H1 (cell line): ENCODE measurements around the gene RAB9B. TPM values are rescaled to one million over a fixed set of nuclear protein-coding genes. Genes with fewer than 3 reads are reported as not detected.

Source experiments
- CTCF ChIA-PET: fragments of 300-600 bp; sonication (Branson Sonifier 250); formaldehyde crosslinking; loops from one replicate; lab custom pipeline; 2021; ENCODE audit not compliant: partially characterized antibody; lab: Charles Lee
- POLR2A ChIA-PET: fragments of 300-600 bp; sonication (Branson Sonifier 250); formaldehyde crosslinking; loops from one replicate; lab custom pipeline; 2021; ENCODE audit warnings: inconsistent platforms; ENCODE audit not compliant: partially characterized antibody; lab: Charles Lee
- DNase-seq, 2 experiments: peaks; one replicate each; pipeline versions ENCODE4 v3.0.0 to v3.0.0-alpha.2; 2010 to 2022; ENCODE audit warnings: low spot score in 2 of 2, low read depth in 1 of 2, mixed read lengths in 1 of 2
- FAIRE-seq: peaks from 2 replicates; lab custom pipeline; 2011; peaks lifted over from hg19 to GRCh38; lab: Jason Lieb, UNC
- H2AFZ ChIP-seq: 2 replicates; pipeline ENCODE4 v1.8.1; 2012; ENCODE audit warnings: low read length, inconsistent platforms
- H2AK5ac ChIP-seq: 2 replicates; pipeline ENCODE4 v1.6.1; 2013; ENCODE audit warnings: low read depth, low read length
- H2BK120ac ChIP-seq: replicated peaks from 2 replicates; pipeline ENCODE3; 2013; ENCODE audit warnings: low read depth, low read length, inconsistent platforms
- H2BK12ac ChIP-seq: 2 replicates; pipeline ENCODE4 v1.6.1; 2013; ENCODE audit warnings: low read depth, low read length
- H2BK15ac ChIP-seq: 2 replicates; pipeline ENCODE4 v1.6.1; 2013; ENCODE audit warnings: low read length
- H2BK20ac ChIP-seq: 2 replicates; pipeline ENCODE4 v1.6.1; 2013; ENCODE audit warnings: low read length
- H2BK5ac ChIP-seq: 2 replicates; pipeline ENCODE4 v1.6.1; 2013; ENCODE audit warnings: low read depth, low read length
- H3K14ac ChIP-seq: 2 replicates; pipeline ENCODE4 v1.6.1; 2013; ENCODE audit warnings: inconsistent platforms; ENCODE audit not compliant: insufficient read length
- H3K18ac ChIP-seq: 2 replicates; pipeline ENCODE4 v1.6.1; 2013; ENCODE audit warnings: low read length; ENCODE audit errors: extremely low read depth
- H3K23ac ChIP-seq: 2 replicates; pipeline ENCODE4 v1.6.1; 2013; ENCODE audit warnings: inconsistent platforms; ENCODE audit not compliant: insufficient read length
- H3K23me2 ChIP-seq: 2 replicates; pipeline ENCODE4 v1.6.1; 2013; ENCODE audit warnings: low read depth, low read length
- H3K27ac ChIP-seq: 2 replicates; pipeline ENCODE4 v1.6.1; 2011; ENCODE audit warnings: low read depth, low read length, inconsistent platforms
- H3K27me3 ChIP-seq, 4 experiments: replicated peaks in 1 of 4; 1 replicate in 1 of 4; 2 replicates in 3 of 4; pipeline versions ENCODE4 v1.6.1 to v1.8.1; 2011 to 2013; ENCODE audit warnings: low read length in 3 of 4, mild to moderate bottlenecking in 3 of 4, inconsistent platforms in 2 of 4, mixed read lengths in 2 of 4, moderate library complexity in 1 of 4; ENCODE audit not compliant: control insufficient read depth in 3 of 4, insufficient read depth in 3 of 4; ENCODE audit errors: extremely low read depth in 1 of 4
- H3K36me3 ChIP-seq, 4 experiments: 2 replicates each; pipeline versions ENCODE4 v1.6.1 to v1.8.1; 2011 to 2013; ENCODE audit warnings: mild to moderate bottlenecking in 4 of 4, low read length in 3 of 4, moderate library complexity in 2 of 4, control low read depth in 1 of 4, inconsistent platforms in 1 of 4; ENCODE audit not compliant: insufficient read depth in 4 of 4, control insufficient read depth in 2 of 4
- H3K4ac ChIP-seq: replicated peaks from 2 replicates; pipeline ENCODE3; 2013; ENCODE audit warnings: low read length, low read depth, mixed read lengths, inconsistent platforms; ENCODE audit not compliant: insufficient read length
- H3K4me1 ChIP-seq, 4 experiments: replicated peaks in 1 of 4; 1 replicate in 1 of 4; 2 replicates in 3 of 4; pipeline versions ENCODE4 v1.6.1 to v1.8.1; 2011 to 2013; ENCODE audit warnings: low read length in 3 of 4, inconsistent platforms in 2 of 4, mixed read lengths in 1 of 4; ENCODE audit not compliant: insufficient read depth in 4 of 4, control insufficient read depth in 3 of 4
- H3K4me2 ChIP-seq, 2 experiments: 2 replicates each; pipeline versions ENCODE4 v1.6.1 to v1.8.1; 2011 to 2013; ENCODE audit warnings: low read depth in 2 of 2, low read length in 2 of 2, control low read depth in 1 of 2, inconsistent platforms in 1 of 2, mild to moderate bottlenecking in 1 of 2; ENCODE audit not compliant: insufficient read depth in 1 of 2
- H3K4me3 ChIP-seq, 4 experiments: fragments of 200-600, 300-600 bp in 1 of 4; sonication (generic), shearing (Covaris generic), sonication (Bioruptor Twin) in 1 of 4; 2 replicates each; pipeline versions ENCODE4 v1.5.1 to v1.8.1; 2011 to 2016; ENCODE audit warnings: low read length in 4 of 4, low read depth in 3 of 4, control low read depth in 2 of 4, inconsistent platforms in 2 of 4, mild to moderate bottlenecking in 2 of 4, mixed read lengths in 1 of 4, moderate library complexity in 1 of 4; ENCODE audit not compliant: insufficient read depth in 2 of 4; ENCODE audit errors: extremely low read depth in 1 of 4
- H3K56ac ChIP-seq: replicated peaks from 2 replicates; pipeline ENCODE3; 2013; ENCODE audit warnings: low read depth, mild to moderate bottlenecking, mixed read lengths, low read length, inconsistent platforms; ENCODE audit not compliant: insufficient read length
- H3K79me1 ChIP-seq: 2 replicates; pipeline ENCODE4 v1.6.1; 2013; ENCODE audit warnings: low read depth, low read length, control low read depth
- H3K79me2 ChIP-seq, 2 experiments: 2 replicates each; pipeline versions ENCODE4 v1.6.1 to v1.8.1; 2012 to 2013; ENCODE audit warnings: low read length in 2 of 2, mild to moderate bottlenecking in 2 of 2, inconsistent platforms in 1 of 2; ENCODE audit not compliant: insufficient read depth in 2 of 2, control insufficient read depth in 1 of 2
- H3K9ac ChIP-seq, 4 experiments: replicated peaks in 1 of 4; 1 replicate in 1 of 4; 2 replicates in 3 of 4; pipeline versions ENCODE4 v1.6.1 to v1.8.1; 2011 to 2013; ENCODE audit warnings: low read depth in 3 of 4, low read length in 3 of 4, control low read depth in 2 of 4, mild to moderate bottlenecking in 2 of 4, moderate library complexity in 2 of 4, inconsistent platforms in 1 of 4; ENCODE audit errors: extremely low read depth in 1 of 4
- H3K9me3 ChIP-seq, 2 experiments: 2 replicates each; pipeline versions ENCODE4 v1.6.1 to v1.8.1; 2012 to 2013; ENCODE audit warnings: mild to moderate bottlenecking in 2 of 2, moderate library complexity in 2 of 2, control low read depth in 1 of 2, inconsistent platforms in 1 of 2, low read depth in 1 of 2, low read length in 1 of 2, mixed read lengths in 1 of 2; ENCODE audit not compliant: insufficient read depth in 2 of 2
- H4K20me1 ChIP-seq, 2 experiments: replicated peaks in 1 of 2; 2 replicates each; pipeline versions ENCODE3 to v1.8.1; 2011 to 2013; ENCODE audit warnings: inconsistent platforms in 2 of 2, low read length in 2 of 2, mild to moderate bottlenecking in 1 of 2; ENCODE audit not compliant: insufficient read depth in 2 of 2, control insufficient read depth in 1 of 2
- H4K5ac ChIP-seq: 2 replicates; pipeline ENCODE4 v1.6.1; 2013; ENCODE audit warnings: low read length, low read depth, mixed read lengths, inconsistent platforms; ENCODE audit not compliant: insufficient read length
- H4K8ac ChIP-seq: 2 replicates; pipeline ENCODE4 v1.8.0; 2013; ENCODE audit warnings: mild to moderate bottlenecking, moderate library complexity, low read length, inconsistent platforms; ENCODE audit not compliant: insufficient read depth; ENCODE audit errors: extremely low read depth
- H4K91ac ChIP-seq: replicated peaks from 2 replicates; pipeline ENCODE3; 2013; ENCODE audit warnings: low read length, mixed read lengths, inconsistent platforms; ENCODE audit not compliant: insufficient read length
- HDAC2 ChIP-seq, 2 experiments: fragments of 300-600 bp in 1 of 2; sonication (generic) in 1 of 2; IDR thresholded peaks; 2 replicates each; pipeline ENCODE4 v1.6.1; 2011 to 2012; ENCODE audit warnings: low read depth in 2 of 2, low read length in 2 of 2, mild to moderate bottlenecking in 2 of 2, moderate library complexity in 2 of 2, borderline replicate concordance in 1 of 2, inconsistent platforms in 1 of 2
- WGBS, 2 experiments: shearing (Covaris generic) in 1 of 2; methylation state at CpG; one replicate each; pipeline versions ENCODE4 v1.1.6 to v1.1.7; 2013 to 2015; ENCODE audit warnings: low lambda C conversion rate in 2 of 2, mixed read lengths in 2 of 2, inconsistent platforms in 1 of 2, low coverage in 1 of 2, missing lambda C conversion rate in 1 of 2; ENCODE audit not compliant: insufficient replicate concordance in 2 of 2, insufficient coverage in 1 of 2, insufficient read length in 1 of 2; ENCODE audit errors: extremely low coverage in 1 of 2, missing lambda C conversion rate in 1 of 2; 5-methylcytosine and 5-hydroxymethylcytosine counted together
- polyA plus RNA-seq, 7 experiments: library from polyadenylated mRNA; depleted of rRNA in 3 of 7; stranded (reverse) in 5 of 7; unstranded in 2 of 7; fragments of >200 nt in 5 of 7; fragments of 200-250 nt in 2 of 7; gene quantifications; 1 replicate in 5 of 7; 2 replicates in 1 of 7; 4 replicates in 1 of 7; pipeline versions ENCODE4 v1.2.1 to v1.2.3, GENCODE V29; 2011 to 2013; ENCODE audit warnings: missing spikeins in 2 of 7, mixed read lengths in 2 of 7
- total RNA-seq: library from RNA; stranded (reverse); fragmentation: NEBNext Ultra II Directional; extraction: Animal tissue kit (Norgen Biotek cat#: 25700); gene quantifications from 2 replicates; pipeline ENCODE4 v1.2.1, GENCODE V29; 2021

RAB9B gene
- total and polyA plus RNA-seq, 2 of the 8 experiments (the other 6 are each of a cell fraction or from before 2014, with no cell fraction given), result 0.26 to 0.56 TPM

DNA sequence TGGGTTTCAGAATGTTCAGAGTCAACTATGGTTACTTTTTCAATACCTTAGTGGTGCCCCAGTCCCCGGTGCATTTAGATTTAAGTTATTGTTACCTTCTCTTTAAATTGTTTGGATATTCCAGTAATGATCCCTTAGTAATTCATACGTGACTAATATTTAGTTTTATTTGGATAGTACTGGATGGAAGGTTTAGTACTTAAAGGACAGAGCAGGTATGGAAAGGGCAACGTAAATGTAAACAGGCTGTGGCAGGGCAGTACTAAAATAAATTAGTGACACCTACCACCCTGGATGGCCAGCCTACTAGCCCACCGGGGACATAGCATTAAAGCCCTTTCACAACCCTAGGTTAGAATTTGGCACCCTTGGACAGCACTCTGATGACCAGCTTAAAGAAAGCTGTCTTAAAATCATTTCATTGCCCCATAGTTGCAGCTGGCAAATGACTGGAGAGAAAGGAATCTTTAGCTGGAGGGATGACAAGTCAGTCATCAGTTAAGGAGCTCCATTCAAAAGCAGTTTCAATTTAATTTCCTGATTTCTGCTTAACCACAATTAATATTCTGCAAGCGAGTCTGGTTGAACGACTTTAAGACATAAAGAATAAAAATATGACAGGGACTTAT, 39.0 kb downstream of the RAB9B start:
- Histone ChIP-seq H2AFZ (no peak overlapping the region), H2BK120ac (no peak overlapping the region), H3K14ac (no peak overlapping the region), H2BK5ac (no peak overlapping the region), H3K4me2 (no peak overlapping the region), H2AK5ac (no peak overlapping the region), H3K4ac (no peak overlapping the region), H3K79me2 (no peaks in the 10 kb centered on the region), H3K23me2 (no peaks in the 10 kb centered on the region), H2BK12ac (no peak overlapping the region), H4K91ac (no peak overlapping the region), H3K4me1 (no peaks in the 10 kb centered on the region), H3K9me3 (no peaks in the 10 kb centered on the region), H3K27ac (no peak overlapping the region), H4K5ac (no peak overlapping the region), H4K8ac (no peak overlapping the region), H3K79me1 (no peaks in the 10 kb centered on the region), H4K20me1 (no peaks in the 10 kb centered on the region), H2BK15ac (no peak overlapping the region), H2BK20ac (no peak overlapping the region), H3K18ac (no peak overlapping the region), H3K9ac (no peak overlapping the region), H3K27me3 (no peaks in the 10 kb centered on the region), H3K23ac (no peak overlapping the region), H3K36me3 (peaks cover 4 to 37% (median 18%) of the 10 kb centered on the region in 4 experiments), H3K56ac (no peak overlapping the region), H3K4me3 (no peak overlapping the region)
- TF ChIP-seq HDAC2 (IDR thresholded peaks at IDR 0.05; ENCODE audit: borderline replicate concordance in 1 of 2, low read depth in 2 of 2, low read length in 2 of 2), result no peak
- CTCF ChIA-PET, result interaction anchor here (1.0 to 2.0 kb wide), 3 partner anchors 19 to 152 kb away, joined by 3 to 7 read pairs (median 4); partner anchors contain the start of gene TMEM31
- 95% methylated on average over 6 of the region's 6 CpGs; no CpG with 5 or more reads in 1 of the 2 experiments for WGBS, 2 experiments
- DNase-seq, result no peak
- POLR2A ChIA-PET, result interaction anchor here (0.9 to 3.0 kb wide), 5 partner anchors 10 to 26 kb away, joined by 3 to 16 read pairs (median 5); partner anchors contain the start of gene PLP1
- FAIRE-seq, result no peak
